Sigmoid colon (tissue), 7 donors: ENCODE measurements around the gene RTKN. TPM values are rescaled to one million over a fixed set of nuclear protein-coding genes. Genes with fewer than 3 reads are reported as not detected.
A peak's percentile ranks its signal among the peaks of the same experiment; 100 is the strongest.
"Not testable (repeated sequence)": the region's sequence is repeated elsewhere in the genome, so short reads cannot be mapped to it uniquely, and the experiment has no call there.

Experiments used
- DNase-seq: peaks from one replicate; pipeline ENCODE4 v3.0.0-alpha.2; 2019
- H3K27ac ChIP-seq, 4 donors: fragments of 200-600 bp; sonication (generic); one replicate each; pipeline ENCODE4 v1.5.1; 2016 to 2019; ENCODE audit warnings: mild to moderate bottlenecking in 1 of 4
- H3K27me3 ChIP-seq, 3 donors: fragments of 200-600 bp; sonication (generic); one replicate each; pipeline ENCODE4 v1.5.1; 2019; ENCODE audit warnings: mild to moderate bottlenecking in 1 of 3
- H3K36me3 ChIP-seq, 4 donors: fragments of 200-600 bp; sonication (generic); one replicate each; pipeline ENCODE4 v1.5.1; 2016 to 2019
- H3K4me1 ChIP-seq, 4 donors: fragments of 200-600 bp; sonication (generic); one replicate each; pipeline ENCODE4 v1.5.1; 2017 to 2019
- H3K4me3 ChIP-seq, 4 donors: fragments of 200-600 bp; sonication (generic); one replicate each; pipeline ENCODE4 v1.5.1; 2017 to 2019; ENCODE audit warnings: mild to moderate bottlenecking in 2 of 4, moderate library complexity in 1 of 4
- H3K9me3 ChIP-seq, 4 donors: fragments of 200-600 bp in 3 of 4; sonication (generic) in 3 of 4; one replicate each; pipeline versions ENCODE4 v1.5.1 to v1.6.1; 2013 to 2019
- CTCF ChIP-seq, 4 experiments: fragments of 450-650 bp in 3 of 4; fragments of 200-600 bp in 1 of 4; IDR thresholded peaks; one replicate each; pipeline ENCODE4 v1.5.1; 2016 to 2019; ENCODE audit warnings: antibody characterized with exemption in 4 of 4, mild to moderate bottlenecking in 3 of 4, moderate library complexity in 2 of 4
- EP300 ChIP-seq, 4 donors: sonication (generic); formaldehyde crosslinking; IDR thresholded peaks; one replicate each; pipeline ENCODE4 v1.6.1; 2017; ENCODE audit warnings: antibody characterized with exemption in 4 of 4
- POLR2A ChIP-seq, 2 donors: fragments of 450-650 bp; IDR thresholded peaks; one replicate each; pipeline ENCODE4 v1.6.1; 2016; ENCODE audit warnings: antibody characterized with exemption in 2 of 2, mild to moderate bottlenecking in 2 of 2, moderate library complexity in 2 of 2
- POLR2AphosphoS5 ChIP-seq, 4 donors: sonication (generic); formaldehyde crosslinking; IDR thresholded peaks; one replicate each; pipeline ENCODE4 v1.6.1; 2017; ENCODE audit warnings: antibody characterized with exemption in 4 of 4
- WGBS, 2 donors: extraction: QIAGEN DNeasy Blood & Tissue Kit; methylation state at CpG; one replicate each; pipeline ENCODE4 v1.1.7; 2013; 5-methylcytosine and 5-hydroxymethylcytosine counted together
- intact Hi-C: fragments of 100-400 bp; cut with DNase I; formaldehyde crosslinking; loops from one replicate; pipeline ENCODE4 v1.15.1; 2023
- polyA plus RNA-seq, 3 donors: library from polyadenylated mRNA; stranded (reverse); fragments of 200-250 nt; gene quantifications; one replicate each; pipeline ENCODE4 v1.2.3, GENCODE V29; 2013
- total RNA-seq, 4 donors: library from RNA; depleted of rRNA; stranded (reverse); fragments of >200 nt; gene quantifications; one replicate each; pipeline ENCODE4 v1.1.0, GENCODE V29; 2016
- donor health status: healthy with polysubstance abuse.
- donor health status: Bipolar disorder and iron deficiency.
- donor health status: healthy.

RTKN gene
- total and polyA plus RNA-seq, 7 donors: 13.5 to 44.6 (median 16.2) TPM

GRCh38 chr2:74421221-74421870, 20.4 kb downstream of the RTKN start, which contains the start of the genes C2orf81 and WDR54:
Gene C2orf81 (minus strand): TSS chr2:74421619. CDS start chr2:74421560, 59 bp downstream.
Gene WDR54 (plus strand): TSS chr2:74421730. CDS start chr2:74422154, 424 bp downstream.
- peaks cover 0 to 19% (median 10%) of the 10 kb centered on the region in 4 donors for H3K4me1 ChIP-seq
- H3K36me3 ChIP-seq: peaks cover 0 to 14% (median 0%) of the 10 kb centered on the region in 4 donors
- intact Hi-C loops: loop anchor here (2.0 kb wide), 1 partner anchor 33 kb away; the partner anchor contains the start of gene INO80B
- no peaks in the 10 kb centered on the region for H3K27me3 ChIP-seq
- peak within 1 kb of the TSS; percentile 69 to 77 (median 74) for H3K27ac ChIP-seq
- 0% methylated on average over 57 of the region's 57 CpGs for WGBS, 2 donors
- no peak for TF ChIP-seq EP300 (IDR thresholded peaks at IDR 0.05)
- no peak for TF ChIP-seq CTCF (IDR thresholded peaks at IDR 0.05)
- TF ChIP-seq POLR2AphosphoS5 (IDR thresholded peaks at IDR 0.05): peak; percentile 35 to 77 (median 65)
- TF ChIP-seq POLR2A (IDR thresholded peaks at IDR 0.05): peak in 1 of 2 donors; percentile 17
- peak within 1 kb of the TSS; percentile 63 to 71 (median 69) for H3K4me3 ChIP-seq
- no peaks in the 10 kb centered on the region for H3K9me3 ChIP-seq
- DNase-seq: peak; percentile 92

- H3K9me3 ChIP-seq, H3K36me3 ChIP-seq, H3K27me3 ChIP-seq: not testable (repeated sequence)
- peak; percentile 55 for DNase-seq
- intact Hi-C loops: loop anchor here (2.0 kb wide), 1 partner anchor 34 kb away; the partner anchor contains the start of gene INO80B
- Histone ChIP-seq H3K4me1 (peaks cover 0 to 24% (median 15%) of the 10 kb centered on the region in 4 donors), H3K27ac (peak overlapping the region in 3 of 4 donors; percentile 74 to 77 (median 75)), H3K4me3 (peak overlapping the region in 3 of 4 donors; percentile 69 to 71 (median 69))
- 65 to 78% methylated on average over 19 of the region's 19 CpGs for WGBS, 2 donors
These were observed 21.2 kb downstream of the RTKN start for GRCh38 chr2:74420443-74421103.

GRCh38 chr2:74420006-74420405, 21.7 kb downstream of the RTKN start:
- TF ChIP-seq EP300 (IDR thresholded peaks at IDR 0.05): no peak
- no peak for TF ChIP-seq POLR2AphosphoS5 (IDR thresholded peaks at IDR 0.05)
- TF ChIP-seq CTCF (IDR thresholded peaks at IDR 0.05): no peak
- no peak for TF ChIP-seq POLR2A (IDR thresholded peaks at IDR 0.05)
- Histone ChIP-seq H3K9me3 (no peaks in the 10 kb centered on the region), H3K4me3 (no peak overlapping the region), H3K27me3 (no peaks in the 10 kb centered on the region), H3K4me1 (peaks cover 0 to 29% (median 18%) of the 10 kb centered on the region in 4 donors), H3K27ac (no peak overlapping the region), H3K36me3 (peaks cover 0 to under 1% (median 0%) of the 10 kb centered on the region in 4 donors)
- DNase-seq: no peak
- WGBS, 2 donors: 67 to 68% methylated on average over 2 of the region's 2 CpGs
- intact Hi-C loops: loop anchor here (2.0 kb wide), 1 partner anchor 35 kb away; the partner anchor contains the start of gene INO80B

GRCh38 chr2:74419345-74419744, 22.4 kb downstream of the RTKN start:
- Histone ChIP-seq H3K27me3 (no peaks in the 10 kb centered on the region), H3K9me3 (no peaks in the 10 kb centered on the region), H3K4me3 (no peak overlapping the region), H3K27ac (no peak overlapping the region), H3K4me1 (peaks cover 0 to 36% (median 24%) of the 10 kb centered on the region in 4 donors), H3K36me3 (no peaks in the 10 kb centered on the region)
- DNase-seq: no peak
- WGBS, 2 donors: 64 to 77% methylated on average over 1 of the region's 1 CpG
- TF ChIP-seq POLR2AphosphoS5 (IDR thresholded peaks at IDR 0.05) (no peak), POLR2A (IDR thresholded peaks at IDR 0.05) (no peak), EP300 (IDR thresholded peaks at IDR 0.05) (no peak), CTCF (IDR thresholded peaks at IDR 0.05) (no peak)
- intact Hi-C loops: no loop called here

GRCh38 chr2:74418312-74418711, 23.4 kb downstream of the RTKN start:
- no peak overlapping the region for H3K27ac ChIP-seq
- no peak overlapping the region for H3K4me3 ChIP-seq
- no peaks in the 10 kb centered on the region for H3K27me3 ChIP-seq
- peaks cover 0 to 38% (median 29%) of the 10 kb centered on the region in 4 donors for H3K4me1 ChIP-seq
- intact Hi-C loops: no loop called here
- no peaks in the 10 kb centered on the region for H3K9me3 ChIP-seq
- no peak for DNase-seq
- H3K36me3 ChIP-seq: no peaks in the 10 kb centered on the region
- no peak for TF ChIP-seq EP300 (IDR thresholded peaks at IDR 0.05)
- TF ChIP-seq CTCF (IDR thresholded peaks at IDR 0.05): no peak
- TF ChIP-seq POLR2AphosphoS5 (IDR thresholded peaks at IDR 0.05): no peak
- no peak for TF ChIP-seq POLR2A (IDR thresholded peaks at IDR 0.05)
- 88 to 89% methylated on average over 27 of the region's 27 CpGs for WGBS, 2 donors
